PC-9 (cell line): ENCODE results near the gene NALCN.

ENCODE experiments used
- EZH2 ChIP-seq: fragments of 200-600 bp; sonication (generic); IDR thresholded peaks from 2 replicates; pipeline ENCODE4 v1.8.0; 2017; ENCODE audit warnings: antibody characterized with exemption, low read depth
- TF ChIP-seq, protein P1 (sequence below): fragments of 200-600 bp; sonication (generic); conservative IDR thresholded peaks from 2 replicates; pipeline ENCODE4 v1.6.1; 2017; ENCODE audit warnings: mixed run types, antibody characterized with exemption, mild to moderate bottlenecking, moderate library complexity

DNA sequence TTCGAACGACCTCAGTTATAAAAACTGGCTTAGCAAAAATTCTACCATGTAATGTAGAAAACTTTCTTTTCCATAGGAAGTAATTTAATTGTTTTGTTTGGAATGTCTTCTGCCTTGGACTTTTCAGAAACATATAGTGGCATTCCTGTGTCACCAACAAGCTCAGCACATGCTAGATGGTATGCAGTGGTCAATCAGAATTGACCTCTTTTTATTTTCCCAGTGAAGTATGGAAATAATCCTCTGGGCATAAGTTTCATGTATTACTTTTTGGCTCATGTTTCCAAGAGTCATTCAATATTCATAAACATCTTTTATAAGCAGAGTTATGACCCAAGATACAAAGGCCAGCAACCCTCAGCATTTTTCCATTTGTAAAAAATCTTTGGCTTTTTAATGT is 33.6 kb downstream of the NALCN start:
- TF ChIP-seq, protein P1, sequence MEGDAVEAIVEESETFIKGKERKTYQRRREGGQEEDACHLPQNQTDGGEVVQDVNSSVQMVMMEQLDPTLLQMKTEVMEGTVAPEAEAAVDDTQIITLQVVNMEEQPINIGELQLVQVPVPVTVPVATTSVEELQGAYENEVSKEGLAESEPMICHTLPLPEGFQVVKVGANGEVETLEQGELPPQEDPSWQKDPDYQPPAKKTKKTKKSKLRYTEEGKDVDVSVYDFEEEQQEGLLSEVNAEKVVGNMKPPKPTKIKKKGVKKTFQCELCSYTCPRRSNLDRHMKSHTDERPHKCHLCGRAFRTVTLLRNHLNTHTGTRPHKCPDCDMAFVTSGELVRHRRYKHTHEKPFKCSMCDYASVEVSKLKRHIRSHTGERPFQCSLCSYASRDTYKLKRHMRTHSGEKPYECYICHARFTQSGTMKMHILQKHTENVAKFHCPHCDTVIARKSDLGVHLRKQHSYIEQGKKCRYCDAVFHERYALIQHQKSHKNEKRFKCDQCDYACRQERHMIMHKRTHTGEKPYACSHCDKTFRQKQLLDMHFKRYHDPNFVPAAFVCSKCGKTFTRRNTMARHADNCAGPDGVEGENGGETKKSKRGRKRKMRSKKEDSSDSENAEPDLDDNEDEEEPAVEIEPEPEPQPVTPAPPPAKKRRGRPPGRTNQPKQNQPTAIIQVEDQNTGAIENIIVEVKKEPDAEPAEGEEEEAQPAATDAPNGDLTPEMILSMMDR, result no peak
- TF ChIP-seq EZH2, result no peak
